IPS-15b (cell line): ENCODE data around the gene CLCN1.

ENCODE experiments used
- H3K27me3 ChIP-seq: one replicate; pipeline ENCODE4 v1.6.1; 2013; ENCODE audit warnings: low read length; ENCODE audit not compliant: control insufficient read depth, insufficient read depth
- H3K36me3 ChIP-seq: one replicate; pipeline ENCODE4 v1.6.1; 2013; ENCODE audit warnings: low read length; ENCODE audit not compliant: control insufficient read depth, insufficient read depth
- H3K4me1 ChIP-seq: one replicate; pipeline ENCODE4 v1.6.1; 2013; ENCODE audit warnings: mild to moderate bottlenecking, low read length; ENCODE audit not compliant: control insufficient read depth, insufficient read depth
- H3K4me3 ChIP-seq: one replicate; pipeline ENCODE4 v1.5.1; 2013; ENCODE audit warnings: low read depth, low read length
- H3K9ac ChIP-seq: one replicate; pipeline ENCODE4 v1.6.1; 2013; ENCODE audit warnings: low read depth, mild to moderate bottlenecking, low read length
- H3K9me3 ChIP-seq: one replicate; pipeline ENCODE4 v1.6.1; 2013; ENCODE audit warnings: mild to moderate bottlenecking, low read length; ENCODE audit not compliant: control insufficient read depth, insufficient read depth

Gene CLCN1

DNA sequence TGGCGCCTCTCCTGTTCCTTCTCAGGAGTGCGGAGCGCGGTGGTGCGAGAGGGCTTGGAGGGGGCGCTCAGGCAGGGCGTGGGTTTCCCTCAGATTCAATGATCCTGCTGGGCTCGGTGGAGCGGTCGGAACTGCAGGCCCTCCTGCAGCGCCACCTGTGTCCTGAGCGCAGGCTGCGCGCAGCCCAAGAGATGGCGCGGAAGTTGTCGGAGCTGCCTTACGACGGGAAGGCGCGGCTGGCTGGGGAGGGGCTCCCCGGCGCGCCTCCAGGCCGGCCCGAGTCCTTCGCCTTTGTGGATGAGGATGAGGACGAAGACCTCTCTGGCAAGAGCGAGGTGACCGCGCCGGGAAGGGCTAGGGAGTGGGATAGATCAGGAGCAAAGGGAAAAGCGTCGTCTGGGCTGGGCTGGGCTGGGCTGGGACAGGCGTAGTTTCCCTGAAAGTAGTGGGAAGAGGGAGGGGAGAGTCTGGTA lies 29.6 kb downstream of the CLCN1 start:
- peak overlapping the region; percentile 32 for H3K9ac ChIP-seq
- no peaks in the 10 kb centered on the region for H3K36me3 ChIP-seq
- peaks cover 6% of the 10 kb centered on the region for H3K27me3 ChIP-seq
- peaks cover 3% of the 10 kb centered on the region for H3K4me1 ChIP-seq
- no peaks in the 10 kb centered on the region for H3K9me3 ChIP-seq
- H3K4me3 ChIP-seq = peak overlapping the region; percentile 45

DNA sequence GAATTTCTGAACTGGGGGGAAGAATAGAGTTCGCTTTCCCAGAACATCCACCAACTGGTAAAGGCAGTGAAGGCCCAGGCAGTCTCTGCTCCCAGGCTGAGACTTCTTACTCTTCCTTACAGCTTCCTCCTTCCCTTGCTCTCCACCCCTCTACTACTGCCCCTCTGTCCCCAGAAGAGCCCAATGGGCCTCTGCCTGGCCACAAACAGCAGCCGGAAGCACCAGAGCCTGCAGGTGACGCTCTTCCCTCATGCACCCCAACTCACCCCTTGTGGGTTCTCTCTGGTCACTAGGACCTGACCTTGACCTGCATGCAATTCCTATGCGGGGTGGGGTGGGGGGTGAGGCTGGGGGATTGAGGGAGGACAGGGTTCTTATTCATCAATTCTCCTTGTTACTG lies 30.1 kb downstream of the CLCN1 start:
- Histone ChIP-seq H3K4me3 (peak overlapping the region; percentile 45), H3K27me3 (peaks cover 6% of the 10 kb centered on the region)

DNA sequence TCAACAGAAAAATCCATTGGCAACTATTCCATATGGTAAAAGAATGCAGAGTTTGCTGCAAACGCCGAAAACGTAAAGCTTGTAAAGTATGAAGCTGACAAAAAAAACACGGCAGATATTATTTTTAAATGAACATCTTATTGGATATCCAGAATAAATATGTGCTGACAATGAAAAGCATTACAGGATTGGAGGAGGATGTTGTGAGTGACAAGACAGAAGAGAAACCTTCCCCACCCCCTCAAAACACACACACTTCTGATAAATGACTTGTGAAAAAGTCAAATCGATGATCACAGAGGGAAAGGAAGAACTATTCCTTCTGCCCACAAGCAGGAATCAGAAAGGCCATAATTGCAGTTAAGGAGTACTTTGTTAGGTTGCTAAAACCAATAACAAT lies 32.0 kb downstream of the CLCN1 start:
- Histone ChIP-seq H3K9ac (no peak overlapping the region), H3K4me1 (peaks cover 3% of the 10 kb centered on the region), H3K4me3 (no peak overlapping the region), H3K36me3 (no peaks in the 10 kb centered on the region), H3K9me3 (no peaks in the 10 kb centered on the region), H3K27me3 (peaks cover 6% of the 10 kb centered on the region)

More for the DNA sequence above, 30.1 kb downstream of the CLCN1 start:
- Histone ChIP-seq H3K36me3 (no peaks in the 10 kb centered on the region), H3K4me1 (peaks cover 3% of the 10 kb centered on the region), H3K9me3 (no peaks in the 10 kb centered on the region), H3K9ac (peak overlapping the region; percentile 39)

DNA sequence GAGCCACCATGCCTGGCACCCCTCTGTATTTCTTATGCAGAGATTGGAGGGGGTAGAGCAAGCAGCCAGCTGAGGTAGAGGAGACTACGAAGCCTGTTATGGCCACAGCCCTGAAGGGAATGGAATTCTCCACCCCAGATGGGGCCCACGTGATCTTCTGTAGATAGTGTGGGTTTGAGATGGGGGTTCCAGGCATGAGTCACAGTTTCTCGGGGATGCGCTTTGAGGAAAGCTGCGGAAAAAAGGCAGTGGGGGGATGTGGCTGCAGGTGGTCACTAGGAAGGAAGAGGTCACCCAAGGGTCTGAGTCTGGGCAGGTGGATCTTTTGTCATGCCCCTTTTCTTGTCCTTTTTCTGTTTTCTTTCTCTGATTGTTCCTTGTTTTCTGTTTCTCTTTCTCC lies 35.1 kb downstream of the CLCN1 start:
- Histone ChIP-seq H3K9ac (no peak overlapping the region), H3K4me3 (no peak overlapping the region), H3K9me3 (no peaks in the 10 kb centered on the region), H3K27me3 (peaks cover 3% of the 10 kb centered on the region), H3K36me3 (peaks cover 5% of the 10 kb centered on the region), H3K4me1 (no peaks in the 10 kb centered on the region)

DNA sequence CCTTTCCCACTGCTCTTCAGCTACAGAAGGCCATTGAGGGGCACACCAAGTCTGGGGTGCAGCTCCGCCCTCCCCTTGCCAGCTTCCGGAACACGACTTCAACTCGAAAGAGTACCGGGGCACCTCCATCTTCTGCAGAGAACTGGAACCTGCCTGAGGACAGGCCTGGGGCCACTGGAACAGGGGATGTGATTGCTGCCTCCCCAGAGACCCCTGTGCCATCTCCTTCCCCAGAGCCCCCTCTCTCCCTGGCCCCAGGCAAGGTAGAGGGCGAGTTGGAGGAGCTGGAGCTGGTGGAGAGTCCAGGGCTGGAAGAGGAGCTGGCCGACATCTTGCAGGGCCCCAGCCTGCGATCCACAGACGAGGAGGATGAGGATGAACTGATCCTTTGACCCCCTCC lies 35.7 kb downstream of the CLCN1 start:
- Histone ChIP-seq H3K4me3 (no peak overlapping the region), H3K9me3 (no peaks in the 10 kb centered on the region), H3K27me3 (peaks cover 3% of the 10 kb centered on the region), H3K4me1 (no peaks in the 10 kb centered on the region), H3K9ac (no peak overlapping the region), H3K36me3 (peaks cover 10% of the 10 kb centered on the region)

DNA sequence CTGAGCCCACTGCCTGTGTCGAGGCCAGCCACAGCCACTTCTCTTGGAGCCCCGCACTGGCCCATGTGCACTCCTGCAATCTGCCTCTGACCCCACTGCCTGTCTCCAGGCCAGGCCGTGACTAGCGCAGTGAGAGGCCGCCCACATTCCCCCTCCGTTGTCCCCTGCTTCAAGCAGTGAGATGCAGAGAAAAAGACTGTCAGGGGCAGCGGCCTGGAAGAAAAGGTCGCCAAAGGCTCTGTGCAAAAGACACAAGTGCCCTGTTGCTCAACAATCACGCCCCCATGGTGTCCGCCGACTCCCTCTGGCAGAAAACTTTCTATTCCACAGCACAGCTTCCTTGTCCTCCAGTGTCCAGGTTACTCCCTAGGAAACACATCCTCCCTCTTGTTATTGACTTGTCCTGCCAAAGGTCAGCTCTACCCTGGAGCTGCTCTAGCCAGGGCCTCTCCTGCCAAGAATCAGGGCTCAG lies 36.7 kb downstream of the CLCN1 start:
- Histone ChIP-seq H3K9ac (no peak overlapping the region), H3K4me3 (no peak overlapping the region), H3K9me3 (no peaks in the 10 kb centered on the region), H3K27me3 (no peaks in the 10 kb centered on the region), H3K36me3 (peaks cover 10% of the 10 kb centered on the region), H3K4me1 (no peaks in the 10 kb centered on the region)

DNA sequence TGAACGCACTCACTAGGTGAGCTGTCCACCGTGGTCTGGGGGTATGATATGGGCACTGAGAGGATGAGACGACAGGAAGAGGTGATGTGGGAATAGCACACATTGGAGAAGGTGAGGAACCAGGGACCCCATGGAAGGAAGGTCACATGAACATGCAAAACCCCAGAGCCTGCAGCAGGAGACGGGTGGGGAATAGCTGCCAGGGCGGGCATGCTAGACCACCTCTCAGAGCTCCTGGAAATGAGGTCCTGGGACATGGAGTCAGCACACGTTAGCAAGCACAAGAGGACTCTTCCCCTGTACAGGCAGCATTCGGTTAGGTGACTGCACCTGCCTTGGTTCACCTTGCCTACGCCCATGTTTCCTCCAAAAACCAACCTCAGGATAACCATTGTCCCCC lies 38.5 kb downstream of the CLCN1 start:
- Histone ChIP-seq H3K36me3 (peaks cover 10% of the 10 kb centered on the region), H3K4me3 (no peak overlapping the region), H3K9me3 (no peaks in the 10 kb centered on the region), H3K27me3 (no peaks in the 10 kb centered on the region), H3K9ac (no peak overlapping the region), H3K4me1 (no peaks in the 10 kb centered on the region)

DNA sequence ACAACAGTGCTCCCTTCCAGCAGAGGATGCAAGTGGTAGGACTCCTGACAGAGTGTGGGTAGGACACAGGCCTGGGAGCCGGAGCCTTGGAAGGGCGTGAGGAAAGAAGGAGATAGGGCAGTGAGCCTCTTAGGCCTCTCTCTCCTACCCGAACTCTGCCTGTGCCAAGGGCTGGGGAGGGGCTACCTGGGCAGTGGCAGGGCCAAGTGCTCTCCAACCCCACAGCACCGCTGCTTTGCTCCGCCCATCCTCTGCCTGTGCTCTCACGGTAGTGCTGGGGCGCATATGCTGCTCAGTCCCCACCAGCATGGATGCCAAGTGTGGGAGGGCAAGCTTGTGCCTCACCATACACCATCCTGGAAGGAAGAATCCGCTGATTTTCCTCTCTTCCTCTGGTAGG lies 39.1 kb downstream of the CLCN1 start:
- Histone ChIP-seq H3K36me3 (peaks cover 10% of the 10 kb centered on the region), H3K9ac (no peak overlapping the region), H3K9me3 (no peaks in the 10 kb centered on the region), H3K27me3 (no peaks in the 10 kb centered on the region), H3K4me1 (no peaks in the 10 kb centered on the region), H3K4me3 (no peak overlapping the region)

DNA sequence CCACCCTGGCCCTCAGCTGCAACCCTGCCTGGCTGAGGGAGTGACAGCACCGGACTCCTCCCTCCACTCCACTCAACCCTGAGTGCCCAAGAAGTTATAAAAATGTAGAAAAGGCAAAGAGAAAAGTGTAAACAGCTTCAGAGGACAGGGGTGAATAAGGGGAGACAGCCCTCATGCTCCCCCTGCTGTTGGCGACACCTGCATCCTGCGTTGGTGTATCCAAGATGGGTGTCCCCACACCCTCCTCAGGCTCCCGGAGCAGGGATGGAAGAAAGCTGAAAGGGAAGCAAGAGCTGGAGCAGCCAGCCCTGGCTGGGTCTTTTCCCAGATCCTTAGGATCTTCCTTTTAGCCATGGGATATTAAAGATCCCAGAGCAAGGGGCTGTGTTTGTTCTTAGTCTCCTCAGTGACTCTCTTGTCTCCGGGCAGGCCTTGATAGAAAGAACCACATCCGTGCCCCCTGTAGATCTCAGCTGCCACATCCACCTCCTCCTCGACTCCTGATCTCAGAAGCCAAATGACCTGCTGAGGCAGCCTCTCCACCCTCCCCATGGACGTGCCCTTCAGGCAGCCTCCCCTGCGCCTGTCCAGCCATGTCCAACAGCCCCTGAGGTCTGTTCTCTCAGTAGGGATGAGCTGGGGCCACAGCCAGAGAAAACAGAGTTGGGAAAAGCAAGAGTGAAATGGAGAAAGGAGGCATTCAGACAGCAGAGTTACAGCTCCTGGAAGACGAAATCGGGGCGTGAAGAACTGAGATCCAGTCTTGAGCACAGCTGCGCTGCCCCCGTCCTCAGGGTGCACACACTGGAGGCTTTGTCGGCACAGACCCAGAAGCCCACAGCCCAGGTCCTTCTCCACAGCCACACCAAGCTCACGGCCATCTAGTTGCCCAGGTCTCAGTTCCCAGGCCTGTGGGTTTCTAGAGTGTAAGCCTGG lies 39.8 kb downstream of the CLCN1 start:
- no peaks in the 10 kb centered on the region for H3K4me1 ChIP-seq
- peaks cover 2% of the 10 kb centered on the region for H3K27me3 ChIP-seq
- no peaks in the 10 kb centered on the region for H3K9me3 ChIP-seq
- H3K36me3 ChIP-seq = peaks cover 10% of the 10 kb centered on the region
- H3K4me3 ChIP-seq = no peak overlapping the region
- no peak overlapping the region for H3K9ac ChIP-seq

DNA sequence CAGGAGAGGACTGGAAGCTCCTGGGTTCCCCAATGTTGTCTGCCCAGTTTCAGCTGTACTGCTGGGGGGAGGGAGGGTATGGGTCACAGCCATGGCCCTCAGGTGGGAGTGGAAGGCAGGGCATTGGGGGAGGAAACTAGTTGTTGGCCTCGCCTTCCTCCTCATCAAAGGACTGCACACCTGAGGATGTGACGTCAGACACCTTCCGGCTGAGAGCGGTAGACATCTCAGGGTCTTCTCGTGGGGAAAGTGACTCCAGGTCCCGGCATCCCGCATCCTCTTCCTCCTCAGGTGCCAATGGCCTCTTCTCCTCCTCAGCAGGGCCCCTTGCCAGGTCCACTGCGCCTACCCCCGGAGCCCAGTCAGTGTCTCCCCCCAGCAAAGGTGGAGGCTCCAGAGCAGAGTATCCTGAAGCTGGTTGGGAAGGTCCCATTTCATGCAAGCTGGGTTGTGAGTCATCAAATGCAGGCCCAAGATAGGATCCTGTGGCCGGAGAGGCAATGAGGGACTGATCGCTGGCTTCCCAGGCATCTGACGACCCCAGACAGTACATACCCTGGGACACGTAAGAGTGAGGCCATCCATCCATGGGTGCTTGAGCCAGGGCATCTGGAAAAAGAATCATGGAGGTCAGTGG lies 40.6 kb downstream of the CLCN1 start:
- Histone ChIP-seq H3K27me3 (peaks cover 2% of the 10 kb centered on the region), H3K9me3 (no peaks in the 10 kb centered on the region), H3K9ac (no peak overlapping the region), H3K36me3 (peaks cover 10% of the 10 kb centered on the region), H3K4me3 (no peak overlapping the region), H3K4me1 (no peaks in the 10 kb centered on the region)

DNA sequence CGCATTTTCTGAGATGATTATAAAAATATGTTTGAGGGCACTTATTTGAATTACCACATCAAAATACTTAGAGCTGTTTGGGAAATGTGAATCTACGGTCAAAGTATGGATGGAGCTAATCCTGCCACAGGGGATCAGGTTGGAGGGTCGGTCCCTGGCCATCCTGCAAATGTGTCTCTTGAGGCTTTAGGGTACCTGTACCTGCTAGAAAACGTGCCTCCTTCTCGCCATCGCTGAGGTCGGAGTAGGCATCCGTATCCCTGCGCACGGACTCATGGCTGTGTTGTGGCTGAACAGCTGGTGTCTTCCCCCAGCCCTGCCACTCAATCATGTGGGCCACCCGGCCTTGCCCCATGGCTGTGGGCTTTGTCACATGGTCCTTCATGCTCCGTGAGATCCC lies 42.7 kb downstream of the CLCN1 start:
- Histone ChIP-seq H3K36me3 (peaks cover 10% of the 10 kb centered on the region), H3K4me3 (no peak overlapping the region), H3K9ac (no peak overlapping the region), H3K9me3 (no peaks in the 10 kb centered on the region), H3K27me3 (peaks cover 10% of the 10 kb centered on the region), H3K4me1 (peaks cover 5% of the 10 kb centered on the region)
